ENCODE results near the gene LSM7. TPM values are rescaled to one million over a fixed set of nuclear protein-coding genes. Genes with fewer than 3 reads are reported as not detected.

The LSM7 gene
- total RNA-seq, 1 donor from 2014 or later = 108 TPM

GRCh38 chr19:2323707-2324106 is 4.7 kb downstream of the LSM7 start:
- Mint-ChIP-seq H3K4me1 (ENCODE audit: unreplicated experiment) (peaks cover 5% of the 10 kb centered on the region), H3K36me3 (ENCODE audit: low read depth, unreplicated experiment) (peaks cover 9% of the 10 kb centered on the region), H3K27ac (ENCODE audit: unreplicated experiment) (no peak overlapping the region), H3K4me3 (ENCODE audit: unreplicated experiment) (no peak overlapping the region), H3K9me3 (ENCODE audit: unreplicated experiment) (no peaks in the 10 kb centered on the region), H3K27me3 (ENCODE audit: unreplicated experiment) (peaks cover 18% of the 10 kb centered on the region)
- DNase-seq (ENCODE audit: low spot score) = no peak
- no peak for TF ChIP-seq CTCF (IDR thresholded peaks at IDR 0.05; ENCODE audit: unreplicated experiment)

- H3K4me3 Mint-ChIP-seq (ENCODE audit: unreplicated experiment) = no peak overlapping the region
- no peak for TF ChIP-seq CTCF (IDR thresholded peaks at IDR 0.05; ENCODE audit: unreplicated experiment)
- peaks cover 8% of the 10 kb centered on the region for H3K36me3 Mint-ChIP-seq (ENCODE audit: low read depth, unreplicated experiment)
- no peak for DNase-seq (ENCODE audit: low spot score)
- no peak overlapping the region for H3K27ac Mint-ChIP-seq (ENCODE audit: unreplicated experiment)
- H3K4me1 Mint-ChIP-seq (ENCODE audit: unreplicated experiment) = peaks cover 7% of the 10 kb centered on the region
- H3K9me3 Mint-ChIP-seq (ENCODE audit: unreplicated experiment) = no peaks in the 10 kb centered on the region
- peaks cover 10% of the 10 kb centered on the region for H3K27me3 Mint-ChIP-seq (ENCODE audit: unreplicated experiment)
Observed at GRCh38 chr19:2321565-2322283, 6.7 kb downstream of the LSM7 start.

DNA sequence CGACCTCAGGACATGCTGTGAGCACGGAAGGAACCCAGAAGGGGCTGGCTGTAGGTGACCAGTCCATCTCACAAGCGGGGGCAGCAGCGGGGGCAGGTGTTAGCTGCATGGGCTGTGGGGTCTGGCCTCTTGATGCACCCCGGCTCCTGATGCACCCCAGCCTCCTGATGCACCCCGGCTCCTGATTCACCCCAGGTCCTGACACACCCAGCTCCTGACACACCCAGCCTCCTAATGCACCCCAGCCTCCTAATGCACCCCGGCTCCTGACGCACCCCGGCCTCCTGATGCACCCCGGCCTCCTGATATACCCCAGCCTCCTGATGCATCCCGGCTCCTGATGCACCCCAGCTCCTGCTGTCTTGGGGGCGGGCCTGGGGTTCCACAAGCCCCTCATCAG is 7.4 kb downstream of the LSM7 start:
- Mint-ChIP-seq H3K4me3 (ENCODE audit: unreplicated experiment) (no peak overlapping the region), H3K4me1 (ENCODE audit: unreplicated experiment) (peaks cover 7% of the 10 kb centered on the region), H3K36me3 (ENCODE audit: low read depth, unreplicated experiment) (peaks cover 4% of the 10 kb centered on the region), H3K27ac (ENCODE audit: unreplicated experiment) (no peak overlapping the region), H3K9me3 (ENCODE audit: unreplicated experiment) (no peaks in the 10 kb centered on the region), H3K27me3 (ENCODE audit: unreplicated experiment) (peaks cover 6% of the 10 kb centered on the region)
- no peak for DNase-seq (ENCODE audit: low spot score)
- no peak for TF ChIP-seq CTCF (IDR thresholded peaks at IDR 0.05; ENCODE audit: unreplicated experiment)

DNA sequence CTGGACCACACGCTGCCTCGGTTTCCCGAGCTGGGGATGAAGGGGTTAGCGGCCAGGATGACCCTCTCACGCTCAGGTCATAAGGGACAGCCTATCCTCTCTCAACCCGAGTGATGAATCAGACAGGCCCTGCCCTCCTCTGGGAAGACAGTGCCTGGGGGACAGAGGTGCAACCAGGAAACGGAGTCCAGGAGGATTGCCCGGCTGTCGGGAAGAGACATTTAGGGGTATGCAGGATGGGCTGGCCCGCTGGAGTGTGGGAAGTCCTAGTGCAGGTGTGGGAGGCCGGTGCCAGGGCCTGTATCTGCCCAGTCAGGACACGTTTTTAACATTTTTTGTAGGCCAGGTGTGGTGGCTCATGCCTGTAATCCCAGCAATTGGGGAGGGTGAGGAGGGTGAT is 8.3 kb downstream of the LSM7 start:
- no peaks in the 10 kb centered on the region for H3K9me3 Mint-ChIP-seq (ENCODE audit: unreplicated experiment)
- TF ChIP-seq CTCF (IDR thresholded peaks at IDR 0.05; ENCODE audit: unreplicated experiment) = no peak
- no peaks in the 10 kb centered on the region for H3K36me3 Mint-ChIP-seq (ENCODE audit: low read depth, unreplicated experiment)
- peaks cover 6% of the 10 kb centered on the region for H3K27me3 Mint-ChIP-seq (ENCODE audit: unreplicated experiment)
- H3K4me1 Mint-ChIP-seq (ENCODE audit: unreplicated experiment) = peaks cover 7% of the 10 kb centered on the region
- no peak overlapping the region for H3K27ac Mint-ChIP-seq (ENCODE audit: unreplicated experiment)
- H3K4me3 Mint-ChIP-seq (ENCODE audit: unreplicated experiment) = no peak overlapping the region
- no peak for DNase-seq (ENCODE audit: low spot score)

GRCh38 chr19:2319551-2319950 is 8.8 kb downstream of the LSM7 start:
- H3K27ac Mint-ChIP-seq (ENCODE audit: unreplicated experiment) = no peak overlapping the region

More at GRCh38 chr19:2319551-2319950, 8.8 kb downstream of the LSM7 start:
- peaks cover 6% of the 10 kb centered on the region for H3K27me3 Mint-ChIP-seq (ENCODE audit: unreplicated experiment)
- H3K36me3 Mint-ChIP-seq (ENCODE audit: low read depth, unreplicated experiment) = peaks cover 3% of the 10 kb centered on the region
- H3K9me3 Mint-ChIP-seq (ENCODE audit: unreplicated experiment) = no peaks in the 10 kb centered on the region
- peaks cover 7% of the 10 kb centered on the region for H3K4me1 Mint-ChIP-seq (ENCODE audit: unreplicated experiment)
- no peak overlapping the region for H3K4me3 Mint-ChIP-seq (ENCODE audit: unreplicated experiment)
- no peak for DNase-seq (ENCODE audit: low spot score)
- no peak for TF ChIP-seq CTCF (IDR thresholded peaks at IDR 0.05; ENCODE audit: unreplicated experiment)

Measured in endothelial cell (in vitro differentiated cells).